K562 (cell line): ENCODE results near the gene RBM3. TPM values are rescaled to one million over a fixed set of nuclear protein-coding genes. Genes with fewer than 3 reads are reported as not detected.
A peak's percentile ranks its signal among the peaks of the same experiment; 100 is the strongest.

Experiments used
- ARNT ChIP-seq, 2 experiments: fragments of 450-650 bp; IDR thresholded peaks; 2 replicates each; pipeline ENCODE4 v1.6.1; 2016; ENCODE audit warnings: mild to moderate bottlenecking in 1 of 2
- BCLAF1 ChIP-seq, 2 experiments: fragments of 450-650 bp in 1 of 2; IDR thresholded peaks; 2 replicates each; pipeline ENCODE4 v1.6.1; 2011 to 2017; ENCODE audit warnings: low read depth in 2 of 2, antibody characterized with exemption in 1 of 2, borderline replicate concordance in 1 of 2, low read length in 1 of 2, mild to moderate bottlenecking in 1 of 2, mixed read lengths in 1 of 2; ENCODE audit not compliant: control insufficient read depth in 1 of 2
- CTCFL ChIP-seq: IDR thresholded peaks from 2 replicates; pipeline ENCODE4 v1.6.1; 2011; ENCODE audit warnings: borderline replicate concordance, low read depth, mild to moderate bottlenecking, moderate library complexity, low read length; ENCODE audit not compliant: insufficient read depth, poor library complexity, severe bottlenecking
- DACH1 ChIP-seq: fragments of 450-650 bp; IDR thresholded peaks from 2 replicates; pipeline ENCODE4 v1.6.1; 2018; ENCODE audit not compliant: partially characterized antibody
- MEF2D ChIP-seq: conservative IDR thresholded peaks from 2 replicates; pipeline ENCODE4 v1.6.1; 2016; ENCODE audit warnings: low read depth, missing genetic modification characterization, missing compliant biosample characterization
- NR2C2 ChIP-seq, 2 experiments: fragments of 200-800 bp in 1 of 2; sonication (Bioruptor generic) in 1 of 2; sonication (generic) in 1 of 2; formaldehyde crosslinking in 1 of 2; IDR thresholded peaks; 2 replicates each; pipeline versions ENCODE4 v1.6.1 to v1.8.0; 2016 to 2022; ENCODE audit warnings: mild to moderate bottlenecking in 1 of 2, missing compliant biosample characterization in 1 of 2, missing genetic modification characterization in 1 of 2, missing genetic modification reagents in 1 of 2
- NR3C1 ChIP-seq: sonication (generic); formaldehyde crosslinking; IDR thresholded peaks from 2 replicates; pipeline ENCODE4 v1.8.1; 2022; ENCODE audit warnings: missing genetic modification reagents
- RHOXF2B ChIP-seq: fragments of 250-450 bp; sonication (Bioruptor Pico); conservative IDR thresholded peaks from 2 replicates; pipeline ENCODE4 v1.5.1; 2021
- SNRNP70 ChIP-seq: fragments of 200-400 bp; formaldehyde crosslinking; optimal IDR thresholded peaks from 2 replicates; pipeline ENCODE3; 2017; ENCODE audit warnings: low read depth, low read length
- SP1 ChIP-seq: sonication (generic); formaldehyde crosslinking; IDR thresholded peaks from 2 replicates; pipeline ENCODE4 v1.8.1; 2022; ENCODE audit warnings: mild to moderate bottlenecking, missing genetic modification reagents
- SRF ChIP-seq, 2 experiments: fragments of 250-450, 450-650 bp in 1 of 2; sonication (Bioruptor Pico) in 1 of 2; sonication (generic) in 1 of 2; formaldehyde crosslinking; IDR thresholded peaks; 2 replicates each; pipeline versions ENCODE4 v1.5.0 to v1.5.1; 2020 to 2022; ENCODE audit warnings: mild to moderate bottlenecking in 1 of 2, missing genetic modification reagents in 1 of 2
- ZC3H11A ChIP-seq: IDR thresholded peaks from 2 replicates; pipeline ENCODE4 v1.6.1; 2012; ENCODE audit warnings: low read depth, low read length, improper control_type of control experiment
- ZNF316 ChIP-seq: fragments of 450-650 bp; IDR thresholded peaks from 2 replicates; pipeline ENCODE4 v1.6.1; 2016
- polyA plus RNA-seq, 8 experiments: library from polyadenylated mRNA; depleted of rRNA in 4 of 8; stranded (reverse) in 5 of 8; unstranded in 3 of 8; fragments of >200 nt; fragmentation: Nextera tagmentation in 2 of 8; fragmentation: Illumina TruSeq in 1 of 8; extraction: Ambion mirVana in 2 of 8; extraction: Trizol in 1 of 8; gene quantifications; 2 replicates each; pipeline versions ENCODE4 v1.2.1 to v1.2.3, GENCODE V29; 2011 to 2014; ENCODE audit warnings: inconsistent platforms in 1 of 8, missing spikeins in 1 of 8
- total RNA-seq, 7 experiments: library from RNA; depleted of rRNA in 6 of 7; stranded (reverse); fragments of >200 nt in 6 of 7; fragmentation: Illumina TruSeq in 2 of 7; extraction: Trizol in 2 of 7; gene quantifications; 2 replicates each; pipeline versions ENCODE4 v1.2.1 to v1.2.3, GENCODE V29; 2011 to 2021; ENCODE audit warnings: low replicate concordance in 1 of 7
- TF ChIP-seq, protein P1 (sequence below): fragments of 450-650 bp; IDR thresholded peaks from 2 replicates; pipeline ENCODE4 v1.6.1; 2017; ENCODE audit warnings: antibody characterized with exemption
- TF ChIP-seq, protein P2 (sequence below): fragments of 250-450 bp; sonication (Bioruptor Pico); IDR thresholded peaks from 2 replicates; pipeline ENCODE4 v1.9.0; 2021; ENCODE audit warnings: mild to moderate bottlenecking
- TF ChIP-seq, protein P3 (sequence below), 3 experiments: fragments of 200-800 bp in 1 of 3; sonication (Bioruptor generic) in 1 of 3; sonication (generic) in 1 of 3; formaldehyde crosslinking in 1 of 3; IDR thresholded peaks; 2 replicates each; pipeline versions ENCODE4 v1.6.1 to v1.8.0; 2016 to 2022; ENCODE audit warnings: mild to moderate bottlenecking in 2 of 3, missing compliant biosample characterization in 2 of 3, missing genetic modification characterization in 2 of 3, missing genetic modification reagents in 1 of 3

Gene RBM3
- total and polyA plus RNA-seq, 9 of the 15 experiments (the other 6 are each of a cell fraction or from before 2014, with no cell fraction given): 70.3 to 272 (median 209) TPM

- TF ChIP-seq BCLAF1 (IDR thresholded peaks at IDR 0.05; ENCODE audit: borderline replicate concordance in 1 of 2, control insufficient read depth in 1 of 2, low read depth in 2 of 2, low read length in 1 of 2) (0 out of 4 replicates have a peak, but pooled peaks of 1 of the 2 experiments have one; percentile 80), ZNF316 (no peak), NR2C2 (CRISPR knock-in tag; IDR thresholded peaks at IDR 0.05) (no peak), NR2C2 (tag; IDR thresholded peaks at IDR 0.05) (peak; percentile 86), SP1 (peak; percentile 63), ARNT (IDR thresholded peaks at IDR 0.05) (peak in 1 of 2 experiments; percentile 33; a peak in 2 of 4 replicates), RHOXF2B (CRISPR knock-in tag) (no peak), MEF2D (tag) (no peak), NR3C1 (no peak), CTCFL (peak; percentile 60), SRF (CRISPR knock-in tag; IDR thresholded peaks at IDR 0.05) (peak in 1 of 2 experiments; percentile 7; a peak in 1 of 4 replicates), DACH1 (peak; percentile 99), ZC3H11A (0 out of 2 replicates have a peak, but pooled peaks have one; percentile 35), SNRNP70 (peak; percentile 49)
- TF ChIP-seq, protein P1, sequence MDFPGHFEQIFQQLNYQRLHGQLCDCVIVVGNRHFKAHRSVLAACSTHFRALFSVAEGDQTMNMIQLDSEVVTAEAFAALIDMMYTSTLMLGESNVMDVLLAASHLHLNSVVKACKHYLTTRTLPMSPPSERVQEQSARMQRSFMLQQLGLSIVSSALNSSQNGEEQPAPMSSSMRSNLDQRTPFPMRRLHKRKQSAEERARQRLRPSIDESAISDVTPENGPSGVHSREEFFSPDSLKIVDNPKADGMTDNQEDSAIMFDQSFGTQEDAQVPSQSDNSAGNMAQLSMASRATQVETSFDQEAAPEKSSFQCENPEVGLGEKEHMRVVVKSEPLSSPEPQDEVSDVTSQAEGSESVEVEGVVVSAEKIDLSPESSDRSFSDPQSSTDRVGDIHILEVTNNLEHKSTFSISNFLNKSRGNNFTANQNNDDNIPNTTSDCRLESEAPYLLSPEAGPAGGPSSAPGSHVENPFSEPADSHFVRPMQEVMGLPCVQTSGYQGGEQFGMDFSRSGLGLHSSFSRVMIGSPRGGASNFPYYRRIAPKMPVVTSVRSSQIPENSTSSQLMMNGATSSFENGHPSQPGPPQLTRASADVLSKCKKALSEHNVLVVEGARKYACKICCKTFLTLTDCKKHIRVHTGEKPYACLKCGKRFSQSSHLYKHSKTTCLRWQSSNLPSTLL: no peak
- TF ChIP-seq, protein P2, sequence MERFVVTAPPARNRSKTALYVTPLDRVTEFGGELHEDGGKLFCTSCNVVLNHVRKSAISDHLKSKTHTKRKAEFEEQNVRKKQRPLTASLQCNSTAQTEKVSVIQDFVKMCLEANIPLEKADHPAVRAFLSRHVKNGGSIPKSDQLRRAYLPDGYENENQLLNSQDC (CRISPR knock-in tag): no peak
- TF ChIP-seq, protein P3, sequence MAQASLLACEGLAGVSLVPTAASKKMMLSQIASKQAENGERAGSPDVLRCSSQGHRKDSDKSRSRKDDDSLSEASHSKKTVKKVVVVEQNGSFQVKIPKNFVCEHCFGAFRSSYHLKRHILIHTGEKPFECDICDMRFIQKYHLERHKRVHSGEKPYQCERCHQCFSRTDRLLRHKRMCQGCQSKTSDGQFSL (CRISPR knock-in tag; IDR thresholded peaks at IDR 0.05): no peak
- TF ChIP-seq, protein P3 (tag; IDR thresholded peaks at IDR 0.05): peak in 1 of 2 experiments; percentile 95; a peak in 2 of 4 replicates
Measured at GRCh38 chrX:48574270-48575266, at the start of gene RBM3 (continued).
